ENCODE data around the gene ANTXR1.

ANTXR1 gene

GRCh38 chr2:69163109-69163508 is 150.1 kb downstream of the ANTXR1 start:
- no peak for TF ChIP-seq CTCF (IDR thresholded peaks at IDR 0.05; ENCODE audit: control insufficient read depth, extremely low read depth, insufficient read depth)
- H3K4me3 ChIP-seq (ENCODE audit: low read depth, low read length): no peak overlapping the region
- no peak for DNase-seq (ENCODE audit: low read depth)

- no peak for DNase-seq (ENCODE audit: low read depth)
- TF ChIP-seq CTCF (IDR thresholded peaks at IDR 0.05; ENCODE audit: control insufficient read depth, extremely low read depth, insufficient read depth): no peak
- no peak overlapping the region for H3K4me3 ChIP-seq (ENCODE audit: low read depth, low read length)
Observed at GRCh38 chr2:69163556-69163955, 150.6 kb downstream of the ANTXR1 start.

GRCh38 chr2:69164061-69164778 is 151.2 kb downstream of the ANTXR1 start:
- H3K4me3 ChIP-seq (ENCODE audit: low read depth, low read length): no peak overlapping the region
- no peak for DNase-seq (ENCODE audit: low read depth)
- no peak for TF ChIP-seq CTCF (IDR thresholded peaks at IDR 0.05; ENCODE audit: control insufficient read depth, extremely low read depth, insufficient read depth)

- no peak overlapping the region for H3K4me3 ChIP-seq (ENCODE audit: low read depth, low read length)
- no peak for TF ChIP-seq CTCF (IDR thresholded peaks at IDR 0.05; ENCODE audit: control insufficient read depth, extremely low read depth, insufficient read depth)
- DNase-seq (ENCODE audit: low read depth): no peak
Observed at GRCh38 chr2:69165091-69165880, 152.3 kb downstream of the ANTXR1 start.

GRCh38 chr2:69166465-69166811 is 153.5 kb downstream of the ANTXR1 start:
- no peak for TF ChIP-seq CTCF (IDR thresholded peaks at IDR 0.05; ENCODE audit: control insufficient read depth, extremely low read depth, insufficient read depth)
- H3K4me3 ChIP-seq (ENCODE audit: low read depth, low read length): no peak overlapping the region
- DNase-seq (ENCODE audit: low read depth): no peak

GRCh38 chr2:69166812-69167468 is 154.0 kb downstream of the ANTXR1 start:
- no peak for TF ChIP-seq CTCF (IDR thresholded peaks at IDR 0.05; ENCODE audit: control insufficient read depth, extremely low read depth, insufficient read depth)
- DNase-seq (ENCODE audit: low read depth): no peak
- H3K4me3 ChIP-seq (ENCODE audit: low read depth, low read length): no peak overlapping the region
